Measurements from ENCODE around the gene XRN1. TPM values are rescaled to one million over a fixed set of nuclear protein-coding genes. Genes with fewer than 3 reads are reported as not detected.

Gene XRN1
- total and polyA plus RNA-seq, 10 of the 15 experiments (the other 5 are each of a cell fraction or from before 2014, with no cell fraction given), result 1.7 to 38.8 (median 15.5) TPM

GRCh38 chr3:142489572-142490323 lies 41.9 kb upstream of the XRN1 start (continued):
- TF ChIP-seq ZNF592 (IDR thresholded peaks at IDR 0.05), result no peak
- no peak for TF ChIP-seq E4F1 (IDR thresholded peaks at IDR 0.05; ENCODE audit: borderline replicate concordance, partially characterized antibody)
- TF ChIP-seq ZNF622 (IDR thresholded peaks at IDR 0.05), result no peak
- TF ChIP-seq POU2F2 (IDR thresholded peaks at IDR 0.05; ENCODE audit: borderline replicate concordance, low read depth, low read length), result no peak
